GM20431 (cell line): ENCODE results near the gene RPEL1.
"Not testable (repeated sequence)": the region's sequence is repeated elsewhere in the genome, so short reads cannot be mapped to it uniquely, and the experiment has no call there.

ENCODE experiments used
- in situ Hi-C: fragments of 300-500 bp; cut with MseI, MboI; formaldehyde crosslinking; loops from one replicate; pipeline ENCODE4 v1.15.0; 2020; ENCODE audit warnings: low sequenced_read_pairs; ENCODE audit not compliant: unreplicated experiment

The RPEL1 gene

GRCh38 chr10:103232131-103232673 is 13.5 kb upstream of the RPEL1 start:
- in situ Hi-C loops: no loop called here

DNA sequence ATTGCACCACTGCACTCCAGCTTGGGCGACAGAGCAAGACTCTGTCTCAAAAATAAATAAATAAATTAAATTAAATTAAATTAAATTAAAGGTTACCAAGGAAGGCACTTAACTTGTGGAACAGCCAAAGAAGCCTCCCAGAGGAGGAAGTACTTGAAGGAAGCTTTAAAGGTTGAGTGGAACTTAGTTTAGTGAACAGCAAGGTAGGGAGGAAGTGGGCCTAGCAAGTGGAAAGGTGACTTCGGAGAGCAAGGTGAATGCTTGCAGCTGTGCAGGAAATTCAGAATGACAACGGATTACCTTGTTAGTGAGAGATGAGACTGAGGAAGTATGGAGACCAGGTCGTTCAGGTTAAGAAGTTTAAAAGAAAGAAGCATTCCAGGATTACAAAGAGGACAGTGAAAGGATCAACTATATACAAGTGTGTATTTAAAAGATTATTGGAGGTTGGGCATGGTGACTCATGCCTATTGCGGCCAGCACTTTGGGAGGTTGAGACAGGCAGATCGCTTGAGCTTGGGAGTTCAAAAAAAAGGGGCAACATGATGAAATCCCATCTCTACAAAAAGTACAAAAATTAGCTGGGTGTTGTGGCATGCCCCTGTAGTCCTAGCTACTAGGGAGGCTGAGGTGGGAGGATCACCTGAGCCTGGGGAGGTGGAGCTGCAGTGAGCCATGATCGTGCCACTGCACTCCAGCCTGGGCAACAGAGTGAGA is 12.8 kb upstream of the RPEL1 start:
- in situ Hi-C loops: no loop called here

DNA sequence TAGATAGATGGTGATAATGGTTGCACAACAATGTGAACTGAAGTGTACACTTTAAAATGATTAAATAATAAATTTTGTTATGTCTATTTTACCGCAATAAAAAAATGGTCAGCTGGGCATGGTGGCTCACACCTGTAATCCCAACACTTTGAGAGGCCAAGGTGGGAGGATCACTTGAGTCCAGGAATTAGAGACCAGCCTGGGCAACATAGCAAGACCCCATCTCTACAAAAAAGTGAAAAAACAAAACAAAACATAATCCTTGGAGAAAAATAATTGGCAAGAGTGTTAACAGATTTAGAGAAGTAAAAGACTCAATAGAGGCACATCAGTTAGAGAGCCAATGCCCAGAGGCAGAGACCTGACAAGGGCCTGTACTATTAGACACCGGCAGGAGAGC is 9.9 kb upstream of the RPEL1 start:
- in situ Hi-C loops: no loop called here

DNA sequence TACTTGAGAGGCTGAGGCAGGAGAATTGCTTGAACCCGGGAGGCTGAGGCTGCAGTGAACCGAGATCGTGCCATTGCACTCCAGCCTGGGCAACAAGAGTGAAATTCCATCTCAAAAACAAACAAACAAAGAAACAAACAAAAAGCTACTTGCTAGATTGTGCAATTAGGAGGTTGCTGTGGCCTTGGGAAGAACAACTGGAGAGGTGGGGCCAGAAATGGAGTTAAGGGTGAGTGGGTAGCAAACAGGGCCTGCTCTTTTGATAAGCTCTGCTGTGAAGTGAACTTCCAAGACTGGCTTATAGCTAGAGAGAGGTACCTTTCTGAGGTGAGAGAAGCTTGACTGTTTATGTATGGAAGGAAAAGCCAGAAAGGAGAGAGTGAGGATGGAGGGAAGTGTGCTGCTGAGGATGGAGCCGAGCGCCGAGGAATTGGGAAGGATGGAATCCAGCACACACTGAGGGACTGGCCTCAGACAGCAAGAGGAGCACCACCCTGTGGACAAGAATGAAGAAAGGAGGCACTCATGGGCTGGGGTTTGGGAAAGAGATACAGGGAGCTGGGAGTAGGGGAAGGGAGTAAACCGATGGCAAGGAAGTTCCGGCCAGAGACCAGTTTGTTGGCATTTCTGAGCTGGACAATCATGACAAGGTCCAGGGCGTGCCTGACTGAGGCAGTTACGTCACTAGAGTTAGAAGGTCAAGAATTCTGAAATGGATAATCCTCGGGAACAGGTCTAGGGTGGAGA is 7.0 kb upstream of the RPEL1 start:
- in situ Hi-C loops: no loop called here

- in situ Hi-C loops: loop anchor here (10.0 kb wide), 1 partner anchor 327 kb away; the partner anchor contains the start of gene CNNM2
These were observed 4.2 kb upstream of the RPEL1 start for GRCh38 chr10:103241262-103242011.

DNA sequence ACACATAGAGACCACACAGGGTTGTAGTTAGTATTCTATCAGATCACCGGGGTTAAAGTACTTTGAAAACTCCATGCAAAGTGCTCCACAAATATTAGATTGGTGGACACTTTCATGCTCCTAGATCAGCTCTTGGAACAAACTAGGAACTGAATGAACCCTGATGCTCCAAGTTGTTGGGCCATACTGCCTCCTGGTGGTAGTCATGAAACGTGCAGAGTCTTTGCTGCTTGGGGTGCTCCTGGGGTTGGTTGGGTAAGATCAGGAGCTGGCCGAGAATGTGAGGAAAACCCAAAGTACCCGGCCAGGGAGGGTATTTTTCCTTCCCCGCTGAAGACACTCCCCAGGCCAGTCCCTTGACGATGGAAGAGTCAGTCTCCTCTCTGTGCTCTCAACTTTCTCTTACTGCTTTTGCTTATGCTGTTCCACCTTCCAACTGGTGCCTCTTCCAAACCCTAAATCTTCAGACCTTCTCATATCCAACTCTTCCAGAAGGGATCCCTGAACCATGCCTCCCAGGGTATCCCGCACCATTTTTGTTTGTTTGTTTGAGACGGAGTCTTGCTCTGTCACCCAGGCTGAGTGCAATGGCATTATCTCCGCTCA is 918 bp upstream of the RPEL1 start:
- in situ Hi-C loops: loop anchor here (10.0 kb wide), 1 partner anchor 330 kb away; the partner anchor contains the start of gene CNNM2

DNA sequence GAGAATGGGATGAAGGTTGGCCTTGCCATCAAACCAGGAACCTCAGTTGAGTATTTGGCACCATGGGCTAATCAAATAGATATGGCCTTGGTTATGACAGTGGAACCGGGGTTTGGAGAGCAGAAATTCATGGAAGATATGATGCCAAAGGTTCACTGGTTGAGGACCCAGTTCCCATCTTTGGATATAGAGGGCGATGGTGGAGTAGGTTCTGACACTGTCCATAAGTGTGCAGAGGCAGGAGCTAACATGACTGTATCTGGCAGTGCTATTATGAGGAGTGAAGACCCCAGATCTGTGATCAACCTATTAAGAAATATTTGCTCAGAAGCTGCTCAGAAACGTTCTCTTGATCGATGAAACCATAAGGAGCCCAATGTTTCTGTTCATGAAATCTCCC is 637 bp downstream of the RPEL1 start:
- in situ Hi-C loops: loop anchor here (10.0 kb wide), 1 partner anchor 332 kb away; the partner anchor contains the start of gene CNNM2

DNA sequence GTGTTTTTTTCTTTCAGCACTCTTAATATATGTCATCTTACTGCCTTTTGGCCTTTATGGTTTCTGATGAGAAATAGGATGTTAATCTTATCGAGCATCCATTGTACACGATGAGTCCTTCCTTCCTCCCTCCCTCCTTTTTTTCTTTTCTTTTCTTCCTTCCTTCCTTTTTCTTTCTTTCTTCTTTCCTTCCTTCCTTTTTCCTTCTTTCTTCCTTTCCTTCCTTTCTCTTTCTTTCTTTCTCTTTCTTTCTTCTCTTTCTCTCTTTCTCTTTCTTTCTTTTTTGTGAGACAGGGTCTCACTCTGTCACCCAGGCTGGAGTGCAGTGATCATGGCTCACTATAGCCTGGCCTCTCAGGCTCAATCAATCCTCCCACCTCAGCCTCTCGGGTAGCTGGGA is 8.4 kb downstream of the RPEL1 start:
- in situ Hi-C loops: no loop called here

- in situ Hi-C loops: no loop called here
These were observed 9.0 kb downstream of the RPEL1 start for GRCh38 chr10:103254538-103255325.

DNA sequence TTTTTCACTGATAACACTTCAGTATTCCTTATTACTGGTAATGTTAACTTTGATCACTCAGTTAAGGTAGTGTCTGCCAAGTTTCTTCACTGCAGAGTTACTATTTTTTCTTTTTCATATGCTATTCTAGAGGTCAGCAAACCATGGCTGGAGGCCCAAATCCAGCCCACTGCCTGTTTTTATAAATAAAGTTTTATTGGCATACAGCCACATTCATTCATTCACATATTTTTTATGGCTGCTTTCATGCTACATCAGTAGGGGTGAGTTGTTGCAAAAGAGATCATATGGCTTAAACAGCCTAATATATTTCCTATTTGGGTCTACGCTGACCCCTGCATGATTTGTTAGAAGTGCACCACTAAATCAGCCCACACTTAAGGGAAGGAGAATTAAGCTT is 10.9 kb downstream of the RPEL1 start:
- in situ Hi-C loops: no loop called here

GRCh38 chr10:103257812-103258211 is 12.1 kb downstream of the RPEL1 start:
- in situ Hi-C loops: no loop called here

DNA sequence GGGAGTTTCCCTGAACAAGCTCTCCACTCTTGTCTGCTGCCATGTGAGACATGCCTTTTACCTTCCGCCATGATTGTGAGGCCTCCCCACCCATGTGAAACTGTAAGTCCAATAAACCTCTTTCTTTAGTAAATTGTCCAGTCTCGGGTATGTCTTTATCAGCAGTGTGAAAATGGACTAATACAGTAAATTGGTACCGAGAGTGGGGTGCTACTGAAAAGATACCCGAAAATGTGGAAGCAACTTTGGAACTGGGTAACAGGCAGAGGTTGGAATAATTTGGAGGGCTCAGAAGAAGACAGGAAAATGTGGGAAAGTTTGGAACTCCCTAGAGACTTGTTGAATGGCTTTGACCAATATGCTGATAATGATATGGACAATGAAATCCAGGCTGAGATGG is 13.2 kb downstream of the RPEL1 start:
- in situ Hi-C loops: not testable (repeated sequence)

DNA sequence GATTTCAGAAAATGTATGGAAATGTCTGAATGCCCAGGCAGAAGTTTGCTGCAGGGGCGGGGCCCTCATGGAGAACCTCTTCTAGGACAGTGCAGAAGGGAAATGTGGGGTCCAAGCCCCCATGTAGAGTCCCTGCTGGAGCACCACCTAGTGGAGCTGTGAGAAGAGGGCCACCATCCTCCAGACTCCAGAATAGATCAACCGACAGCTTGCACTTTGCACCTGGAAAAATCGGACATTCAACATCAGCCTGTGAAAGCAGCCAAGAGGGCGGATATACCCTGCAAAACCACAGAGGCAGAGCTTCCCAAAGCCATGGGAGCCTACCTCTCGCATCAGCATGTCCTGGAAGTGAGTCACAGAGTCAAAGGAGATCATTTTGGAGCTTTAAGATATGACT is 14.3 kb downstream of the RPEL1 start:
- in situ Hi-C loops: no loop called here

DNA sequence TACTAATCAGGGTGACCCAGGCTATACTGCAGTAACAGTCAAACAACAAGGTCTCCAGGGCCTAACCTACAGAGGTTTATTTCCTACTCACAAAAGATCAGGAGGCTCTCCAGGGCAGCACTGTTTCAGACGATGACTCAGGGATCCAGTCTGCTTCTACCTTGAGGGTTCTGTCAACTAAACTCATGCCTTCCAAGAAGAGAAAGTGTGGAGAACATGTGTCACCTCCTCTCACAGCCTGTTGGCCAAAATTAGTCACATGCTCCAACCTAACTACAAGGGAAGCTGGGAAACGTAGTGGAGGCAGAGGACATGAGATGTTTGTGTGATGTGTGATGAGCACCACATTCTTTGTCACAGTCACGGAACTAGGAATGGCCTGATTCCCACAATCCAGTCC is 16.5 kb downstream of the RPEL1 start:
- in situ Hi-C loops: no loop called here

DNA sequence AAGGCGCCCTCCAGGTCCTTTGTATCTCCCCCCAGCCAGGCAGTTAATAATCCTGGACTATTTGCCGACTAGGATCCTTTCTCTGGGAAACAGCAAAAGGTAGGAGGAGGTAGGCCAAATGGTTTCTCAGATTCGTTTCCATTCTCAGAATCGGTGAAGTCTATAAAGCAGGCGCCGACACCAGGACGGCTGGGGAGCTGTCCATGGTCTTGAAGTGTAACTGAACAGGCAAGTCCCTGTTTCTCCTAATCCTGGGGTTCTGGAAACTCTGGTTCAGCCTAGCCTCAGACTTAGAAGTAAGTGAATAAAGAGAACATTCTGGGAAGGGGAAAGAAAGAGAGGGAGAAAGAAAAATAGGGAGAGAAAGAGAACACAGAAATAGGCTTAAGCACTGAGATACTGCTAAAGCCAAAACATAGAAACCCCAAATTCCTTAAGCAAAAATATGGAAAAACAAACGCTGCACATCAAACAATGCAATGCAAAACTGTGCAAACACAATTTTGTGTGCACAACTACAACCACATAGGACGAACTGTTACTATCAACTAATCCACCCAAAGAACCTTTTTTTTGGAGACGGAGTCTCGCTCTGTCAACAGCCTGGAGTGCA is 20.1 kb downstream of the RPEL1 start:
- in situ Hi-C loops: no loop called here

- in situ Hi-C loops: no loop called here
These were observed 27.4 kb downstream of the RPEL1 start for GRCh38 chr10:103273041-103273441.

GRCh38 chr10:103276251-103276895 is 30.7 kb downstream of the RPEL1 start:
- in situ Hi-C loops: no loop called here

DNA sequence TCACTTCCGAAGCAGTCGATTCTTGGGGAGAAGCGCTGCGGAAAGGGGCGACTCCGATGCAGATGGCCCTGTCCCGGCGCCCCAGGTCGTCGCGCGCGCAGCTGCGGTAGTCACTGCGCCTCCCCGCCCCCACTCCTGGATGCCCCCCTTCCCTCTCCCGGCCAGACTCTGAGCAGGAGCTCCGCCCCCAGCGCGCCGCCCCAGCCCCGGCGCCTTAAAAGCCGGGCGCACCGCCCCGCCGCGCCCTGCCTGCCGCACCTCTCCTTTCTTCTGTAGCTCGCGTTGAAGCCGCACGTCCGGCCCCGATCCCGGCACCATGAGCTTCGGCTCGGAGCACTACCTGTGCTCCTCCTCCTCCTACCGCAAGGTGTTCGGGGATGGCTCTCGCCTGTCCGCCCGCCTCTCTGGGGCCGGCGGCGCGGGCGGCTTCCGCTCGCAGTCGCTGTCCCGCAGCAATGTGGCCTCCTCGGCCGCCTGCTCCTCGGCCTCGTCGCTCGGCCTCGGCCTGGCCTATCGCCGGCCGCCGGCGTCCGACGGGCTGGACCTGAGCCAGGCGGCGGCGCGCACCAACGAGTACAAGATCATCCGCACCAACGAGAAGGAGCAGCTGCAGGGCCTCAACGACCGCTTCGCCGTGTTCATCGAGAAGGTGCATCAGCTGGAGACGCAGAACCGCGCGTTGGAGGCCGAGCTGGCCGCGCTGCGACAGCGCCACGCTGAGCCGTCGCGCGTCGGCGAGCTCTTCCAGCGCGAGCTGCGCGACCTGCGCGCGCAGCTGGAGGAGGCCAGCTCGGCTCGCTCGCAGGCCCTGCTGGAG is 31.4 kb downstream of the RPEL1 start, which contains the start of gene INA:
INA (plus strand) TSS at position 243 of the 817 bp plus-strand sequence; CDS start at position 317, 74 bp downstream.
- in situ Hi-C loops: no loop called here
